ENCODE data around the gene SP7.
"Not testable (repeated sequence)": the region's sequence is repeated elsewhere in the genome, so short reads cannot be mapped to it uniquely, and the experiment has no call there.

The SP7 gene

DNA sequence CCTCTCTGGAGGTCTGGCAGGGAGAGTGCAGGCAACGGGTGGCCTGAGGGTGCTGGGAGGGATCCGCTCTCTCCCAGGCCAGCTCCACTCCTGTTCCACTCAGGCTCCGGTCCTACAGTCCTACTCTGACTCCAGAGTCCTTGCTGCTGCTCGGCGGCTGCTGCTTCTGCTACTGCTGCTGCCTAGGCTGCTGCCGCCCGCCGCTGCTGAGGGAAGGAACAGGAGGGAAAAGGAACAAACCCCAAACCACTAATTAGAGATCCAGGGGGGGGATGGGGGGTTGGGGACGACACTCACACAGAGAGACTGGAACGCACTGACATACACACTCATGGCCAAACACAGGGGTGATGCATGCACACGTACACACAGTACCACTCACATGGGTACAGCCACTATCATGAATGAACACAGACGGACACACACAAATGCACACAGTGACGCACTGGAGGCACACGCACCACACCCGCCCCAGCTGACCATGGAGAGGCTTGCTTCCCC is at the start of gene SP7:
TSS of gene SP7 (minus strand) at position 174 of the 501 bp plus-strand sequence. CDS start 708 bp downstream, outside the sequence.
- DNase-seq = no peak

DNA sequence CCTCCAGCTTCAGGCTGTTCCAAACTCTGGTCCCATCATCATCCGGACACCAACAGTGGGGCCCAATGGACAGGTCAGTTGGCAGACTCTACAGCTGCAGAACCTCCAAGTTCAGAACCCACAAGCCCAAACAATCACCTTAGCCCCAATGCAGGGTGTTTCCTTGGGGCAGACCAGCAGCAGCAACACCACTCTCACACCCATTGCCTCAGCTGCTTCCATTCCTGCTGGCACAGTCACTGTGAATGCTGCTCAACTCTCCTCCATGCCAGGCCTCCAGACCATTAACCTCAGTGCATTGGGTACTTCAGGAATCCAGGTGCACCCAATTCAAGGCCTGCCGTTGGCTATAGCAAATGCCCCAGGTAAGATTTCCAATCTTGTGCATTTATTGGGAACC is 47.1 kb upstream of the SP7 start:
- no peak for DNase-seq

DNA sequence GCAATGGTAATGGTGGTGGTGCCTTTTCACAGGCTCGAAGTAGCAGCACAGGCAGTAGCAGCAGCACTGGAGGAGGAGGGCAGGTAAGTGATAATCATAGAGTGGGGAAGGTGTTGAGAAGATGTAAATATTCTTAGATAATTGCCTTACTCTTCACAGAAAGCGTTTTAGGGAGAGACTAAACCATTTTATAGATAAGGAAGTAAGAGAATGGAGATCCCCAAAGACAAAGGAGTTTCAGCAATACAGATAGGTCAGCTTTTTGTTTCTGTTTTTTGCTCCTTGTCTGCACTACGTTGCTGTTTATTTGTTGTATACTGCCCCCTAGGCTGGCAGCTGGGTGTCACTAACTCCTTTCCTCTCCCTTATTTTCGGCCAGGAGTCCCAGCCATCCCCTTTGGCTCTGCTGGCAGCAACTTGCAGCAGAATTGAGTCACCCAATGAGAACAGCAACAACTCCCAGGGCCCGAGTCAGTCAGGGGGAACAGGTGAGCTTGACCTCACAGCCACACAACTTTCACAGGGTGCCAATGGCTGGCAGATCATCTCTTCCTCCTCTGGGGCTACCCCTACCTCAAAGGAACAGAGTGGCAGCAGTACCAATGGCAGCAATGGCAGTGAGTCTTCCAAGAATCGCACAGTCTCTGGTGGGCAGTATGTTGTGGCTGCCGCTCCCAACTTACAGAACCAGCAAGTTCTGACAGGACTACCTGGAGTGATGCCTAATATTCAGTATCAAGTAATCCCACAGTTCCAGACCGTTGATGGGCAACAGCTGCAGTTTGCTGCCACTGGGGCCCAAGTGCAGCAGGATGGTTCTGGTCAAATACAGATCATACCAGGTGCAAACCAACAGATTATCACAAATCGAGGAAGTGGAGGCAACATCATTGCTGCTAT is 45.8 kb upstream of the SP7 start:
- no peak for DNase-seq

DNA sequence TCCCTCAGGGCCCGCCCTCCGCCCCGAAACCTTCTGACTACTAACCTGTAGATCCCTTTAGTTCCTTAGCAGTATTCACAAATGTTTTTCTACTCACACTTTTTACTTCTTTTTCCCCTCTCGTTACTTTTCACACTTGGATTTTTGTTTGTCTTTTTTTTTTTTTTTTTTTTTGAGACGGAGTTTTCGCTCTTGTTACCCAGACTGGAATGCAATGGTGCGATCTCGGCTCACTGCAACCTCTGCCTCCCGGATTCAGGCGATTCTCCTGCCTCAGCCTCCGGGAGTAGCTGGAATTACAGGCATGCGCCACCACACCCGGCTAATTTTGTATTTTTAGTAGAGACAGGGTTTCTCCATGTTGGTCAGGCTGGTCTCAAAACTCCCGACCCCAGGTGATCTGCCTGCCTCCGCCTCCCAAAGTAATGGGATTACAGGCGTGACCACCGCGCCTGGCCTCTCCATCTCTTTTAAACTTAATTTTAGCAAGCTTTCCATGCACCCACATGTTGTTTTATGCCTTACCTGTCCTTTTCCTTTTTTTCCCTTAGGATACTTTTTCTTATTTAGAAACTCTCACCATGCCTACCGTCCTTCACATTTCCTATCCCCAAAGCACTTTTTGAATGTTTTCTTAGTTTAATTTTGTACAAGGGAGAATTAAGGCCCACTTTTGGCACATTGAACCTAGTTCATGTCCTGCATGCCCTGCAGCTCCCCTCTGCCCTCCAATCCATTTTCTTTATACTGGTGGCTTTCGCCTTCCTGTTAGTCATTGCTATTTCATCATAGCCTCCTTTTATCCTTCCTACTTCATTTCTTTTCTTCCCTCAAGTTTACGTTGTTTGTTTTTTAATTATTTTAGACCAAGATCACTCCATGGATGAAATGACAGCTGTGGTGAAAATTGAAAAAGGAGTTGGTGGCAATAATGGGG is 44.9 kb upstream of the SP7 start:
- DNase-seq = no peak

DNA sequence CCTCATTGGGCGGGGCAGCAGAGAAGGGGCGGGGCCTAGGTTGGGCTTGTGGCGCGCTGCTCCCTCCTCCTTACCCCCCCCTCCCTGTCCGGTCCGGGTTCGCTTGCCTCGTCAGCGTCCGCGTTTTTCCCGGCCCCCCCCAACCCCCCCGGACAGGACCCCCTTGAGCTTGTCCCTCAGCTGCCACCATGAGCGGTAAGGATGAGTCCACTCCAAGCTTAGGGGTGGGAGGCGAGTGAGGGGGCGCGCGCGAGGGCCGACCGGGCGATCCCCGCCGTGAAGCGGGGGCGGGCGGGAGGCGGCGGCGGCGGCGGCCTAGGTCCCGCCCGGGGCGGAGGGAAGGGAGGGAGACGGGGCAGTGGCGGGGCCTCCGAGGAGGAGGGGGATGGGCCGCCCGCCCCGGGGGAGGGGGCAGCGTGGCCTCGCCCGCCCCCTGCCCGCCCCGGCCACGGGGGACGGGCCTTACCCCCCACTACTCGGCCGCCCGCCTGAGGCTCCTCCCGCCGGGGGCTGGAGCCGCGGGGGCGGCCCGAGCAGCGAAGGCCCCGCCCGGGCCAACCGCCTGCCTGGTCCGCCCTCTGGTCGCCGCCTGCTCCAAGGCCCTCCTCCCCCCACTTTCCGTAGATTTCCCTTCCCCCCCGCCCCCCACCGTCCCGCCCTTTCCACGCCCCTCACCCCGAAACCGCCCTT is 44.1 kb upstream of the SP7 start, which contains the start of gene SP1:
TSS of gene SP1 (plus strand) at position 73 of the 690 bp plus-strand sequence. CDS start at position 189, 116 bp downstream.
- DNase-seq = peak; percentile 82

DNA sequence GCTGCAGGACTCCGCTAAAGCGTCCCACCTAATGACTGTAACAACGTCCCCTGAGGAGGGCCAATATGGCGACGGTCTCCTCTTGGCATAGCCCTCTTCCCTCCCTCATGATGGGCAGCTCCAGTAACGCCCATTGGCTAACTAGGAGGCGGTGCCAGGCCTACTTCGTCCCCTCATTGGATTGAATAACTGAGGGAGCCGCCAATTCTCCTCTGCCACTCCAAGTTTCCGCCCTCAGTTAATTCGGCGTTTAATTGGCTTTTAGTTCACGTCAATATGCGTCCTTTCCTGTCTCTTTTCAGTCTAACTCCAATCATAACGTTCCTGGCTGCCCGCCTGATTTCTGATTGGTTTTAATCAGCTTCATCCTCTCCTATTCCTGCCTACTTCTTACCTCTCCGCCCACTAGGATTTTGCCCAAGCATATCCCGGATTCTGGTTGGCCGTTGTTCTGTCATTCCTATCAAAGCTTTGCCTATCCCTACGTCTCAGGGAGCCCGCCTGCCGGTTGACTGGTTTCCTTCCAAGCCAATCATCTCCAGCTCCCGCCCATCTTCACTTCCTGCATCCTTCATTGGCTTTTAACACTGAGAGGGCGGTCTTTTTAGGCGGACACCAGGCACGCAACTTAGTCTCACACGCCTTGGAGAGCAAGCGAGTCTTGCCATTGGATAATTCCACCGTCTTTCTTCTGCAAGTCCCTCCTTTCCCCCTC is 43.4 kb upstream of the SP7 start:
- peak; percentile 99 for DNase-seq

DNA sequence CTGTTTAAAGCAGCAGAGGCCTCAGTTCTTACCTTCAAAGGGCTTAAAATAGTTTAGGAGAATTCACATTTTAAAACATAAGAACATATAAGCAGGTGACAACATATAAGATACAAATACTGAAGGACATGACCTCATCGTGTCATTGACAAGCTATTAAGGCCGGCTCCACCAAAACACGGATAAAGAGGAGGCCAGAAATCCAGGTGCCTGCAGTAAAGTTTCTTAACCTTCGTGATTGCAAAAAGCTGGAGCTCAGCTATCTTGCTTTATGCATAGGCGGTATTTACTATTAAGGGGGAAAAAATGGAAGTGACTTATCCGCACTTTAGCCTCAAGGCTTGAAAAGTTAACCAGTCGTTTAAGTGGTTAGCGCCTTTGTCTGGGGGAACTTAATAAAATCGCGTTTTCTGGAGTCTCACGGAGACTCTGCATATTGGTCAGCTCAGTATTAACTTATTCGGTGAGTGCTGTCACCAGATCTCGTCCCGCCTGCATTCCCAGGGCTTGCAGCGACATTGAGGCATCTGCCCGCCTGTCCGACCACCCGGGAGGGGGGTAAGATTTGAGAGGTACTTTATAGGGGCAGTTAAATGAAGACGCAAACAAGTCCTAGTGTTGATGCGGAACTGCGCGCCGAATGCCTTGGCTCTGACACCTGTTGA is 42.7 kb upstream of the SP7 start:
- DNase-seq = no peak

DNA sequence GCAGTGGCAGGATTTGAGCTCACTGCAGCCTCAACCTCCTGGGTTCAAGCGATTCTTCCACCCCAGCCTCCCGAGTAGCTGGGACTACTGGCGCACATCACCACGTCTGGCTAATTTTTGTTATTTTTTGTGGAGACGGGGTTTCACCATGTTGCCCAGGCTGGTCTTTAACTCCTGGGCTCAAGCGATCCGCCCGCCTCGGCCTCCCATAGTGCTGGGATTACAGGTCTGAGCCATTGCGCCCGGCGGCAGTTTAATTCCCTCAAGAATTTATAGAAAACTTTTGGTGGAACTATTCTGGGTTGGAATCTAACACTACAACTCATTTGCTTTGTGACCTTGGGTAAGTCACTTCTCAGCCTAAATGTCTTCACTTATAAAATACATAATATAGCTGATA is 42.1 kb upstream of the SP7 start:
- DNase-seq = no peak

DNA sequence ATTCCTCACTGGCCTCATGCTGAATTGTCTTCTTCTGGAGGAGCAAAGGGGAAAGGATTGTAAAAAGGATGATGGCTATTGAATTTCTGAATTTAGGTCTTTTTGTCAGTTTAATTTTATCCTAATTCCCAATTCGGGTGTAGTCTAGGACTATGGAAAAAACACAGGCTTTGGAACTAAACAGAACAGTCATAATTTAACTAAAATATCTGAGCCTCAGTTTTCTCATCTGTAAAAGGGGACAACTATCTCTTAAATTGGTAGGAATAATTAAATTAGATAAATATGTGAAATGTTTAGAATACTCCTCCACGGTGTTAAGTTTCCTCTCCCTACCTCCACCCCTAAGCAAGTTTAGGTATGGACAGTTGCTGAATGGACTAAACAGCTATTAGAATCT is 40.6 kb upstream of the SP7 start:
- DNase-seq = no peak

DNA sequence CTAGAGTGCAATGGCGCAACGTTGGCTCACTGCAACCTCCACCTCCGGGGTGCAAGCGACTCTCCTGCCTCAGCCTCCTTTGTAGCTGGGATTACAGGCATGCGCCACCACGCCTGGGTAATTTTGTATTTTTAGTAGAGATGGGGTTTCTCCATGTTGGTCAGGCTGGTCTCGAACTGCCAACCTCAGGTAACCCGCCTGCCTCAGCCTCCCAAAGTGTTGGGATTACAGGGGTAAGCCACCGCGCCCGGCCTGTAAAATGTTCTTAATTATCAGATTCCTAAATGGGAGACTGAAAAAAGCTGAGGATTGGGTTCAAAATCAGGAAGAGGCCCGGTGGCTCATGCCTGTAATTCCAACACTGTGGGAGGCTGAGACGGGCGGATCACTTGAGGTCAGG is 38.1 kb upstream of the SP7 start:
- DNase-seq = not testable (repeated sequence)

DNA sequence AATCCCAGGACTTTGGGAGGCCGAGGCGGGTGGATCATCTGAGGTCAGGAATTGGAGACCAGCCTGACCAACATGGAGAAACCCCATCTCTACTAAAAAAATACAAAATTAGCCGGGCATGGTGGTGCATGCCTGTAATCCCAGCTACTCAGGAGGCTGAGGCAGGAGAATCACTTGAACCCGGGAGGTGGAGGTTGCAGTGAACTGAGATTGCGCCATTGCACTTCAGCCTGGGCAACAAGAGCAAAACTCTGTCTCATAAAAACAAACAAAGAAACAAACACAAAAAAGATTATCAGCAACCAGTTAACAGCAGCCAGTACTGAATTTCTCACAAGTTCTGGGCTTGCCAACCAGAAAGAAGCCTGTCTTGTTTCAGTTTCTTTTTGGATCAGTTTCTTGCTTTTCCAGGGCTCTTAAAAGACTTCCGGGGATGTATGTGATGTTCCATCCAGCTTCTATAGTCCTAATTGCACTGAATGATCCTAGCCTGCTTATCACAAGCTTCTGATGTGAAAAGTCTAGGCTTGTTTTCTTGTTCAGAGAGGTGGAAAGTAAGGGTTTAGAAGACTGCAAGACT is 37.5 kb upstream of the SP7 start:
- not testable (repeated sequence) for DNase-seq

DNA sequence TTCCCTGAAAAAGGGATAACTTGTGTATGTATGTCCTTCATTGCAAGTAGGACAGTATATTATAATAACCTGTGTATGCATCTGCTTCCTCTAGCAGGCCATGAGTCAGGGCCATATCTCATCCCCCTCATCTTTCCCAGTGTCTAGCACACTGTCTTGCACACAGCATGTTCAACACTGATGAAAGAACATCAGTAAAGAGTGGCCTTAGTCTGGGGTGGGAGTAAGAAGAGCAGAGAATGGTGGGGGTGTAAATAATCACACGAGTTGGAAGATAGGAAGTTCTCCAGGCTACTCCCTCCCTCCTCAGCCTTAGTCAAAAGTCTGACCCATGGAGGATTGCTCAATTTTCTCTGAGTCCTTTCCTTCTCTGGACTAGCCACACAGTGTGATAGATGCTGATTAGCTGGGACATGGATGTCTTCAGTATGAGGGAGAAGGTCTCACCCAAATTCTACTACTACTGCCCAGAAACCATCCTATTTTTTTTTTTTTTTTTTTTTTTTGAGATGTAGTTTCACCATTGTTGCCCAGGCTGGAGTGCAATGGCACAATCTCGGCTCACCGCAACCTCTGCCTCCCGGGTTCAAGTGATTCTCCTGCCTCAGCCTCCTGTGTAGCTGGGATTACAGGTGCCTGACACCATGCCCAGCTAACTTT is 29.2 kb upstream of the SP7 start:
- DNase-seq = no peak

DNA sequence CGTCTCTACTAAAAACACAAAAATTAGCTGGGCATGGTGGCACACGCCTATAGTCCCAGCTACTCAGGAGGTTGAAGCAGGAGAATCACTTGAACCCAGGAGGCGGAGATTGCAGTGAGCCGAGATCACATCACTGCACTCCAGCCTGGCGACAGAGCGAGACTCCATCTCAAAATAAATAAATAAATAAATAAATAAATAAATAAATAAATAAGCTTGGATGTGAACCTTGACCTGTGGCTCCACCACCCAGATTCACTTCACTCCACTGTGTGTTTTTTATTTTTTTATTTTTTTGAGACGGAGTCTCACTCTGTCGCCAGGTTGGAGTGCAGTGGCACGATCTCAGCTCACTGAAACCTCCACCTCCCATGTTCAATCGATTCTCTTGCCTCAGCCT is 25.5 kb upstream of the SP7 start:
- not testable (repeated sequence) for DNase-seq

DNA sequence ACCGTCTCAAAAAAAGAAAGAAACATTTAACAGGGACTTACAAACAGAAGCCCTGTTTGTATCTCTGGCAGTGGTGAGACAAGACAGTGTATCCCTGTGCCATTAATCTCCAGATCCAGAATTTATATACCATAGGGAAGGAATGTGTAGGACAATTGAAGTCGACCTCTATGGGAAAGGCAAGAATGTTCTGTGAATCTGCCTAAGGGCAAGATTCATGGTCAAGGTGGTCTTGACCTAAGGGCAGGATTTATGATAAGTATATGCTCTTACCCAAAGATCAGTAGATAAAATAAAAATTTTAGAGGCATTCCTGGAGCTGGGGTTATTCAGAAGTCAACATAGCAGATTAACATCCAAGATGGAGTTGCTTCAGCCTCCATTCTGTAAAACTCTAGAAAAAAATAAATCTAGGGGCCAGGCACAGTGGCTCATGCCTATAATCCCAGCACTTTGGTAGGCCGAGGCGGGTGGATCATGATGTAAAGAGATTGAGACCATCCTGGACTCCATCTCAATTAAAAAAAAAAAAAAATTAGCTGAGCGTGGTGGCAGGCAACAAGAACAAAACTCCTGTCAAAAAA is 22.8 kb upstream of the SP7 start:
- DNase-seq = no peak

DNA sequence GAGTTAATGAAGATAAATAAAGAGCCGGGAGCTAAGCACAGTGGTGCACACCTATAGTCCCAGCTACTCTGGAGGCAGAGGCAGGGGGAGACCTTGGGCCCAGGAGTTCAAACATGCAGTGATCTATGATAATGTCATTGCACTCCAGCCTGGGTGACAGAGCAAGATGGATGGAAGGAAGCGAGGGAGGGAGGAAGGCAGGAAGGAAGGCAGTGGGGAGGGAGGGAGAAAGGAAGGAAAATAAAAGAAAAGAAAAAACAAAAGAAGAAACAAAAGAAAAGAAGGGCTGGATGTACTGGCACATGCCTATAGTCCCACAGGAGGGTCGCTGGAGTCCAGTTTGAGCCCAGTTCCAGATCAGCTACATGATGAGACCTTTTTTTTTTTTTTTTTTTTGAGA is 19.0 kb upstream of the SP7 start:
- DNase-seq = no peak

DNA sequence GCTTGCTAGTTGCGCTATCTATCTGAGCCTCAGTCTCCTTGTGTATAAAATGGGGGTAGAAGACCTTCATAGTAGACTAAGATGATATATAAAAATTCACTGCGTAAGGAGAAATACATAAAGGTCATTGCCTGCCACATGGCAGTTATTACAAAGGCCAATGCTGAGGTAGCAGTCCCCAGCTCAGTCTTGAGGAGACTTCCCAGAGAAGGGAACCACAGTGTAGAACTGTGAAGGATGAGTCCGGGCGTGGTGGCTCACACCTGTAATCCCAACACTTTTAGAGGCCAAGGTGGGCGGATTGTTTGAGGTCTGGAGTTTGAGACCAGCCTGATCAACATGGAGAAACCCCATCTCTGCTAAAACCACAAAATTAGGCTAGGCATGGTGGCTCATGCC is 17.1 kb upstream of the SP7 start:
- DNase-seq = no peak

DNA sequence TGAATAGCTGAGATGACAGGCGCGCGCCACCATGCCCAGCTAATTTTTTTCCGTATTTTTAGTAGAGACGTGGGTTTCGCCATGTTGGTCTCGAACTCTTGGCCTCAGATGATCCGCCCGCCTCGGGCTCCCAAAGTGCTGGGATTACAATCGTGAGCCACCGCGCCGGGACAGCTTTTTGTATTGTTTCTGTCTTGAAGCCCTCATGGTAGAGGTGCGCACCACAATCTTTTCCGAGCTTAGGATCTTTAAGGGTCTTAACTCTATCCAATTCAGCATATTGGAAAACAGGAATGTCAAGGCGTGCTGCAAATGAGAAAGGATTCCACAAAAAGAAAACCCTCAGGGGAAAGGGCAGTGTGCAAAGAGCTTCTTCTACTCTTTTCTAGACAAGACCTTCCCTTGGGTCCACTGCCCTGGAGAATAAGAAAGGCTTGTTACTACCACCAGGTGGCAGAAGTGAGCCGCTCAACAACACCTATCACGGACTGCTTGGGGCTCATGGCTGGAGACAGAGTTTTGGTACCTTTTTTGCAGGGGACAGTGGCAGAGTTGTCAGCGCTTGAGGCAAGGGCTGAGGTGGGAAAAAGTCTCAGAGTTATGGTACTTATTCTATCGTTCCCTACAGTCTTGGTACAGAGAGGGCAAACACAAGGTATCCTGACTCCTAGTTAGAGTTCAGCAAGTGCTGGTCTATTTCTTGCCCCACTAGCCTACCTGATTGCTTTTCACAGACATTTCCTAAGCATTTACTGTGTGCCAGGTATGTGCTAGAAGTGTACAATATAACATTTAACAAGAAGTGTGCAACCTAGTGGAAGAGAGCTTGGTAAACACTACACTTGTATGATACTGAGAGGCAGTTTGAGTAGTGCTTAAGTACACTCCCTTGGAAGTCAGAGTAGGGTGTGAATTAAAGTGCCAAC is 16.4 kb upstream of the SP7 start:
- peak; percentile 70 for DNase-seq

DNA sequence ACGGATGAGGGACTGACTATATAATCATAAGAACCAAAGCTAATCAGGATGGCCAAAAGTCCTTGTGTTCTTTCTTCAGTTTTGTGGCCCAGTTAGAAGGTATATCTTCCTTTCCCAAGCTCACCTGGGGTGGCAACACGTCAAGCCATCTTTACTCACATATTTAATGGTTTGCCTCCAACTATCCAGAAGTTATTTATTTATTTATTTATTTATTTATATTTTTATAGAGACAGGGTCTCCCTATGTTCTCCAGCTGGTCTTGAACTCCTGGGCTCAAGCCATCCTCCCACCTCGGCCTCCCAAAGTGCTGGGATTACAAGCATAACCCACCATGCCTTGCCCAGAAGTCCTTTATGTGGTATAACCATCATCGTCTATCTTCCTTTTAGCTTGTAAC is 11.8 kb upstream of the SP7 start:
- DNase-seq = no peak

DNA sequence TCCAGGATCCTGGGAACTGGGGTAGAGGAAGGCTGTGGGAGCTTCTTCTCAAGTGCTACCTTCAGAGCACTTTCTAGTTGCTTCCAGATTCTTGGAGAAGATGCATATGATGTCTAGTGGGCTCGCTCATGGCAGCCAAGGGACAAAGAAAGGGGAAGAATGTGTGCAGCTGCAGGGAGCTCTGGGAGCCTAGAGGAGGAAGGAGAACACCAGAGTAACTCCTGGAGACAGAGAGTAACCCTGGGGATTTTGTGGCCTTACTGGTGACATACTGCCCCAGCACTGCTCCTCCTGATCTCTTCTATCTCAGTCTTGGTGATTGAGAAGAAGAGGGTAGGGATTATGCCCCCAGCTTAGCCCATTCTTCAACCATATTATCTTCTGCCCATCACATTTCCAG is 10.3 kb upstream of the SP7 start:
- no peak for DNase-seq
